ENCODE results near the gene TTYH3. TPM values are rescaled to one million over a fixed set of nuclear protein-coding genes. Genes with fewer than 3 reads are reported as not detected.

Gene TTYH3
- total RNA-seq, 4 donors from 2014 or later: 16.7 to 23.8 (median 21.4) TPM

DNA sequence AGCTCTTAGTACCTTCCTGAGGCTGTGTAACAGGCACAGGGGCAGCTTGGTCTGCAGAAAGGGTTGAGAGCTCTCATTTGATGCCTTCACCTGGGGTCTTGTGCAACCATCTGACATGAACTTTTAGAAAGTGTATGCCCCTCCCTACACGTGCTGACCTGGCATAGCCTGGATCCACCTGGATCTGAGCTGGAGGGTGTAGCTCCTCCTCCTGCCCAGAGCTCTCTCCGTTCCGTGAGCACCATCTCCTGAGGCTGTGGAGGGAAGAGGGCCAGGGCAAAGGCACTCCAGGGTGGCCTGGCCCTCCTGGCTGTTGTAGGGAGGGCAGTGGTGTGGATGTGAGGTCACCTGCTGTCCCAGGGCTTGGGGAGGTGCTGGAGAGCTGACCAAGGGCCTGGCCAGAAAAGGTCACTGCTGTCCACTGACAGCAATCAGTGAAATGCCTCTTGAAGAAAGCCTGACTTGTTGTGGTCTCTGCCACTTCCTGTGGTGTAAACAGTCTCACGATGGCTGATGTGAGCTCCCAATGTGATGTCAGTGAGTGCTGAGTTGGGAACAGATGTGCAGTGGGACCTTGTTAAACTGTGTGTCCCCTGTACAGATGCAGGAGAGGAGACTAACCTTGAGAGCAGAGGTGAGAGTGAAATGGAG lies 79.2 kb downstream of the TTYH3 start:
- TF ChIP-seq, protein P1, sequence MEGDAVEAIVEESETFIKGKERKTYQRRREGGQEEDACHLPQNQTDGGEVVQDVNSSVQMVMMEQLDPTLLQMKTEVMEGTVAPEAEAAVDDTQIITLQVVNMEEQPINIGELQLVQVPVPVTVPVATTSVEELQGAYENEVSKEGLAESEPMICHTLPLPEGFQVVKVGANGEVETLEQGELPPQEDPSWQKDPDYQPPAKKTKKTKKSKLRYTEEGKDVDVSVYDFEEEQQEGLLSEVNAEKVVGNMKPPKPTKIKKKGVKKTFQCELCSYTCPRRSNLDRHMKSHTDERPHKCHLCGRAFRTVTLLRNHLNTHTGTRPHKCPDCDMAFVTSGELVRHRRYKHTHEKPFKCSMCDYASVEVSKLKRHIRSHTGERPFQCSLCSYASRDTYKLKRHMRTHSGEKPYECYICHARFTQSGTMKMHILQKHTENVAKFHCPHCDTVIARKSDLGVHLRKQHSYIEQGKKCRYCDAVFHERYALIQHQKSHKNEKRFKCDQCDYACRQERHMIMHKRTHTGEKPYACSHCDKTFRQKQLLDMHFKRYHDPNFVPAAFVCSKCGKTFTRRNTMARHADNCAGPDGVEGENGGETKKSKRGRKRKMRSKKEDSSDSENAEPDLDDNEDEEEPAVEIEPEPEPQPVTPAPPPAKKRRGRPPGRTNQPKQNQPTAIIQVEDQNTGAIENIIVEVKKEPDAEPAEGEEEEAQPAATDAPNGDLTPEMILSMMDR (IDR thresholded peaks at IDR 0.05): no peak
- WGBS, 2 donors: 33 to 58% methylated on average over 4 of the region's 4 CpGs
- intact Hi-C loops (cut with DNase I): no loop called here
- Histone ChIP-seq H3K27me3 (no peaks in the 10 kb centered on the region), H3K9me3 (no peaks in the 10 kb centered on the region), H3K4me3 (replicated peaks in 1 of 3) (no peak overlapping the region), H3K36me3 (no peaks in the 10 kb centered on the region), H3K4me1 (peaks cover 0 to 7% of the 10 kb centered on the region in 2 donors), H3K27ac (peak overlapping the region in 1 of 3 donors; percentile 83)
- no peak for DNase-seq

DNA sequence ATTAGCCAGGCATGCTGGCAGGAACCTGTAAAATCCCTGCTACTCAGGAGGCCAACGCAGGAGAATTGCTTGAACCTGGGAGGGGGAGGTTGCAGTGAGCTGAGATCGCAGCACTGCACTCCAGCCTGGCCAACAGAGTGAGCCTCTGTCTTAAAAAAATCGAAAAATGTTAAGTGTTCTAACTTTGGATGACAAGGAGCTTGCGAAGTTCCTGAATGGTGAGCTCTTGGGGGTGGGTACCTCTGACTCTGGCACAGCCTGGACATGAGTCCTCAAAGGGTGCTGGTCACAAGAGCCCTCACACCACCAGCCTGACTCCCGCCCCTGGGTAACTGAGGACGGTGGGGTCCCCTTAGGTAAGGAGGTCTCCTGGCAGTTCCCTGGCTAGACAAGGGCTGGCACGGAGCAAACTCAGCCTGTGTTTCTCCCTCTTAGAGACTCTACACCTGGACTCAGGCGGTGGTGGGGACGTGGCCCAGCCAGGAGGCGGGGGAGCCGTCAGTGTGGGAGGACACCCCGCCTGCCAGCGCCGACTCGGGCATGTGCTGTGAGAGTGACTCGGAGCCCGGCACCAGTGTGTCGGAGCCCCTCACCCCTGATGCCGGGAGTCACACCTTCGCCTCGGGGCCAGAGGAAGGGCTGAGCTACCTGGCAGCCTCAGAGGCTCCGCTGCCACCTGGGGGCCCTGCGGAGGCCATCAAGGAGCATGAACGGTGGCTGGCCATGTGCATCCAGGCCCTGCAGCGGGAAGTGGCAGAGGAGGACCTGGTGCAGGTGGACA lies 80.3 kb downstream of the TTYH3 start:
- H3K27me3 ChIP-seq: no peaks in the 10 kb centered on the region
- no peaks in the 10 kb centered on the region for H3K36me3 ChIP-seq
- no peak overlapping the region for H3K4me3 ChIP-seq (replicated peaks in 1 of 3)
- intact Hi-C loops (cut with DNase I): no loop called here
- TF ChIP-seq, protein P1 (IDR thresholded peaks at IDR 0.05): no peak
- peak in 1 of 2 donors; percentile 45 for TF ChIP-seq POLR2A (IDR thresholded peaks at IDR 0.05)
- H3K27ac ChIP-seq: peak overlapping the region in 2 of 3 donors; percentile 13 to 83
- 41 to 55% methylated on average over 7 to 9 of the region's 25 CpGs for WGBS, 2 donors
- H3K4me1 ChIP-seq: peaks cover 0 to 7% of the 10 kb centered on the region in 2 donors
- DNase-seq: peak; percentile 85 to 86
- no peaks in the 10 kb centered on the region for H3K9me3 ChIP-seq

DNA sequence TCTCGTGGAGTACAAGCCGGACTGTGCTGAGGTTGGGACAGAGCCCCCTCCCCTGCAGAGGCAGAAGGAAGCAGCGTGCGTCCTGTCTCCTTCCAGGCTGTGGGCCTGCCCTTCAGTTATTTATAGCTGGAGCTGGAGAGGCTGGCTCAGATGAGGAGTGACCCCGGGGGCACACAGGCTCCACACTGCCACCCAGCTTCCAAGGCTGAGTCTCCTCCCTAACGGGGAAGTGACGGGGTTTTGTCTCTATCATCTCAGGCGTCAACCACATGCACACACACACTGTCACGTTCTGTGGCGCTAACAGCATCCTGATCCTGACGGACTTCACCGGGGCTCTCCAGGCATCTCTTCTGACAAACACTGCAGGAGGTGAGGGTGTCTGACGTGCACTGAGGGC lies 81.6 kb downstream of the TTYH3 start:
- H3K27me3 ChIP-seq: no peaks in the 10 kb centered on the region
- DNase-seq: no peak
- no peak for TF ChIP-seq POLR2A (IDR thresholded peaks at IDR 0.05)
- TF ChIP-seq, protein P1 (IDR thresholded peaks at IDR 0.05): no peak
- H3K27ac ChIP-seq: no peak overlapping the region
- H3K4me1 ChIP-seq: peaks cover 0 to 7% of the 10 kb centered on the region in 2 donors
- whole genome bisulfite sequencing, 2 donors: 69 to 71% methylated on average over 5 to 13 of the region's 13 CpGs
- H3K36me3 ChIP-seq: no peaks in the 10 kb centered on the region
- no peaks in the 10 kb centered on the region for H3K9me3 ChIP-seq
- intact Hi-C loops (cut with DNase I): no loop called here
- H3K4me3 ChIP-seq (replicated peaks in 1 of 3): no peak overlapping the region

DNA sequence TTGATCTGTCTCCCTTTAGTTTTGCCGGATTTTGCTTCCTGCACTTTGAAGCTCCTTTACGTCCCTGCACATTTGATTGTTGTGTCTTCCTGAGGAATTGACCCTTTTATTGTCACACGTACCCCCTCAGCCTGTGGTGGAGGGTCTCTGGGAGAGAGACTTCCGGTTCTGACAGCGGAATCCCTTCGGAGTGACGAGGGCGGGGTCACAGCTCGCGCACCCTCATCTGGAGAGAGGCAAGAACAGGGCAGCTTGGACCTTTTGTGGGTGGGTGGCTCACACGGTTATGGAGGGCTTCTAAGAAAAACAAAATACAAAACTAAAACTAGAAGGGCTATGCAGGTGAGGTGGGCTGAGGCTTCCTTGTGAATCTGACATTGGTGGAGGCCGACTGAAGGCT lies 82.2 kb downstream of the TTYH3 start:
- Histone ChIP-seq H3K4me1 (peaks cover 0 to 7% of the 10 kb centered on the region in 2 donors), H3K27ac (no peak overlapping the region), H3K27me3 (no peaks in the 10 kb centered on the region), H3K4me3 (replicated peaks in 1 of 3) (no peak overlapping the region), H3K36me3 (no peaks in the 10 kb centered on the region), H3K9me3 (no peaks in the 10 kb centered on the region)
- TF ChIP-seq, protein P1 (IDR thresholded peaks at IDR 0.05): no peak
- no peak for TF ChIP-seq POLR2A (IDR thresholded peaks at IDR 0.05)
- DNase-seq: no peak
- intact Hi-C loops (cut with DNase I): no loop called here
- WGBS, 2 donors: 86 to 96% methylated on average over 12 of the region's 12 CpGs

Other genes starting within 250 kb of the TTYH3 start
- 10 to 100 TPM; 15.3 to 24.2 (median 19.2) TPM for gene CHST12, start 228.4 kb upstream of the TTYH3 start, total RNA-seq
- gene GRIFIN, start 155.6 kb upstream of the TTYH3 start, total RNA-seq: not detected
- 1 to 10 TPM; 3.8 to 6.1 (median 4.8) TPM for gene LFNG, start 112.2 kb upstream of the TTYH3 start, total RNA-seq
- 10 to 100 TPM; 37.2 to 51.8 (median 45.6) TPM for gene BRAT1, start 76.5 kb upstream of the TTYH3 start, total RNA-seq
- 10 to 100 TPM; 16.0 to 40.2 (median 37.2) TPM for gene IQCE, start 73.0 kb upstream of the TTYH3 start, total RNA-seq
- 1 to 10 TPM in 1 of 4 donors, under 1 TPM in 1, not detected in 2; 0.29 to 1.2 TPM for gene AMZ1, start 56.2 kb downstream of the TTYH3 start, total RNA-seq
- 10 to 100 TPM; 17.9 to 33.3 (median 21.7) TPM for gene GNA12, start 212.3 kb downstream of the TTYH3 start, total RNA-seq

All from thyroid gland (tissue), 4 donors.